GM21423 (cell line): ENCODE data around the gene ITPRID2.
"Not testable (repeated sequence)": the region's sequence is repeated elsewhere in the genome, so short reads cannot be mapped to it uniquely, and the experiment has no call there.

Source experiments
- ATAC-seq: cut with Tn5 transposase; IDR thresholded peaks from one replicate; pipeline ENCODE4 v1.9.1; 2021; ENCODE audit warnings: mild to moderate bottlenecking, moderate library complexity; ENCODE audit not compliant: unreplicated experiment

The ITPRID2 gene

GRCh38 chr2:181915102-181915501 is 23.6 kb downstream of the ITPRID2 start:
- no peak for ATAC-seq

- ATAC-seq, result no peak
These were observed 25.5 kb downstream of the ITPRID2 start for GRCh38 chr2:181916726-181917718.

GRCh38 chr2:181918188-181918587 is 26.7 kb downstream of the ITPRID2 start:
- no peak for ATAC-seq

GRCh38 chr2:181923121-181923520 is 31.6 kb downstream of the ITPRID2 start:
- no peak for ATAC-seq

- no peak for ATAC-seq
These were observed 32.8 kb downstream of the ITPRID2 start for GRCh38 chr2:181924336-181924735.

- ATAC-seq, result no peak
These were observed 43.2 kb downstream of the ITPRID2 start for GRCh38 chr2:181934694-181935093.

GRCh38 chr2:181937473-181937872 is 45.9 kb downstream of the ITPRID2 start:
- ATAC-seq, result no peak

GRCh38 chr2:181943411-181944124 is 52.0 kb downstream of the ITPRID2 start:
- no peak for ATAC-seq

GRCh38 chr2:181944164-181944913 is 52.8 kb downstream of the ITPRID2 start:
- no peak for ATAC-seq

GRCh38 chr2:181944914-181945291 is 53.4 kb downstream of the ITPRID2 start:
- no peak for ATAC-seq

GRCh38 chr2:181946444-181947127 is 55.1 kb downstream of the ITPRID2 start:
- no peak for ATAC-seq

GRCh38 chr2:181947273-181947672 is 55.7 kb downstream of the ITPRID2 start:
- ATAC-seq, result no peak

- ATAC-seq, result no peak
These were observed 56.7 kb downstream of the ITPRID2 start for GRCh38 chr2:181948227-181948626.

GRCh38 chr2:181949047-181949446 is 57.5 kb downstream of the ITPRID2 start:
- no peak for ATAC-seq

GRCh38 chr2:181952404-181953226 is 61.1 kb downstream of the ITPRID2 start:
- ATAC-seq, result no peak

- peak; percentile 77 for ATAC-seq
These were observed 62.5 kb downstream of the ITPRID2 start for GRCh38 chr2:181953881-181954537.

GRCh38 chr2:181954538-181954883 is 63.0 kb downstream of the ITPRID2 start:
- ATAC-seq, result peak; percentile 7

- no peak for ATAC-seq
These were observed 63.5 kb downstream of the ITPRID2 start for GRCh38 chr2:181955010-181955409.

- not testable (repeated sequence) for ATAC-seq
These were observed 64.3 kb downstream of the ITPRID2 start for GRCh38 chr2:181955866-181956265.
